Fibroblast of skin of left quadriceps (primary cell): Measurements from ENCODE around the gene XKR7.
"Not testable (repeated sequence)": the region's sequence is repeated elsewhere in the genome, so short reads cannot be mapped to it uniquely, and the experiment has no call there.

Experiments used
- DNase-seq, 2 experiments: peaks; one replicate each; pipeline ENCODE4 v3.0.0-alpha.2; 2013; ENCODE audit warnings: low read depth in 2 of 2

XKR7 gene

GRCh38 chr20:32012159-32012688 is 44.3 kb downstream of the XKR7 start:
- DNase-seq: no peak

DNA sequence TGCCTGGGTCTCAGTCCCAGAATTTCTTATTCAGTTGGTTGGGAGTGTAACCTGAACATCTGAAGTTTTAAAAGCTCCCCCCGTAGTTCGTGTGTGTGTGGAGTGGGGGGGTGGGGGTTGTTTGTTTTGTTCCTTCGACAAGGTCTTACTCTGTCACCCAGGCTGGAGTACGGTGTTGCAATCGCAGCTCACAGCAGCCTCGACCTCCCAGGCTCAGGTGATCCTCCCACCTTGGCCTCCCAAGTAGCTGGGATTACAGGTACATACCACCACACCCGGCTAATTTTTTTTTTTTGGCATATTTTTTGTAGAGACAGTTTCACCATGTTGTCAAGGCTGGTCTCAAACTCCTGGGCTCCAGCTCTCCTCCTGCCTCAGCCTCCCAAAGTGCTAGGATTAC is 45.4 kb downstream of the XKR7 start:
- DNase-seq: no peak

- no peak for DNase-seq
Measured at GRCh38 chr20:32017711-32018251, 49.8 kb downstream of the XKR7 start.

- no peak for DNase-seq
Measured at GRCh38 chr20:32018269-32019155, 50.6 kb downstream of the XKR7 start.

DNA sequence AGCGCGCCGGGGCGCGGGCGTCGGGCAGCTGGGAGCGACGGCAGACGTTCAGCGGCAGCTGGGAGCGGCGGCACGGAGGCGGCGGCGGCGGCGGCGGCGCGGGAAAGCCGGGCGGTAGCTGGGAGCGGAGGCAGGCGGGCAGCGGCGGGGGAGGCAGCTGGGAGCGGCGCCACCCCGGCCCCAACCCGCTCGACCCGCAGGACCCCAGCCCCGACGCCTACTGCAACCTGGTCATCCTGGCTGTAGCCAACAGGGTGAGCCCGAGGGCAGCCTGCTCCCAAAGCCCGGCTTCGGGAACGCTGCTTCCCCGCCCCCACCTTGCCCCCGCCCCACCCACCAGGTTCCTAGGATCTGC is 51.2 kb downstream of the XKR7 start:
- DNase-seq: no peak

DNA sequence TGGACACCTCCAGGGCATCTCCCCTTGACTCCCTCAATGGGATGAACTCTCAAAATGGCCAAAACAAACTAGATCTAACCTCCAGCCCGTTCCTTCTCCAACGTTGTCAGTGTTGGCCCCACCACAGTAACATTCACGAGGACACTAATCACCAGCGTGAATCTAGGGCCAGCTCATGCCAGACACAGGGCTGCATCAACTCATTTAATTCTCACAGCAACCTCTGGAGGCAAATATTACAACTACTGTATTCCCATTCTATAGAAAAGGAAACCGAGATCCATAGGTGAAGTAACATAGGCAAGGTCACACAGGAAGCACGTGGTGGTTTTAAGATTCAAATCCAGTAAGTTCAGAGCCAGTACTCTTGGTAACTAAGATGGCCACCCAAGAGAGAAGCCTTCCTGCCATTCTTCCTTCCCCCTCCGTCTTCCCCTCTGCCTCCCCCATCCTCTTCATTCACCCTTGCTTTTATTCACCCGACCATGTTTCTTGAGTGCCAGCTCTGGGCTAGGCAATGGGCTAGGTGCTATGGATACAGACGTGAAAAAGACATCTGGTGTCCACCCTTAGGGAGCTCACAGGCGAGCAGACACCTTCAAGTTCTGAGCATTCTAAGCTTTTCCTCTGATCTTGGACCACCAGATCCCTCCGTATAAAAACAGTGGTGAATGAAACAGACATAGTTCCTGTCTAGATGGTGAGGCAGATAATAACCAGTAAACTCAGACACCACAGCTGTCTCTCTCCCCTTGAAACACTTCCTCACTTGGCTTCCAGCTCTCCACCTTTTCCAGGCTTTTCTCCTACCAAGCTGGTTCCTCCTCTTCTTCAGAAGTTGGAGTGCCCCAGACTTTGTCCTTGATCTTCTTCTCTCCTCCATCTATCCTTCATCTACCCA is 51.9 kb downstream of the XKR7 start:
- no peak for DNase-seq

GRCh38 chr20:32021091-32021490 is 53.1 kb downstream of the XKR7 start:
- DNase-seq: no peak

DNA sequence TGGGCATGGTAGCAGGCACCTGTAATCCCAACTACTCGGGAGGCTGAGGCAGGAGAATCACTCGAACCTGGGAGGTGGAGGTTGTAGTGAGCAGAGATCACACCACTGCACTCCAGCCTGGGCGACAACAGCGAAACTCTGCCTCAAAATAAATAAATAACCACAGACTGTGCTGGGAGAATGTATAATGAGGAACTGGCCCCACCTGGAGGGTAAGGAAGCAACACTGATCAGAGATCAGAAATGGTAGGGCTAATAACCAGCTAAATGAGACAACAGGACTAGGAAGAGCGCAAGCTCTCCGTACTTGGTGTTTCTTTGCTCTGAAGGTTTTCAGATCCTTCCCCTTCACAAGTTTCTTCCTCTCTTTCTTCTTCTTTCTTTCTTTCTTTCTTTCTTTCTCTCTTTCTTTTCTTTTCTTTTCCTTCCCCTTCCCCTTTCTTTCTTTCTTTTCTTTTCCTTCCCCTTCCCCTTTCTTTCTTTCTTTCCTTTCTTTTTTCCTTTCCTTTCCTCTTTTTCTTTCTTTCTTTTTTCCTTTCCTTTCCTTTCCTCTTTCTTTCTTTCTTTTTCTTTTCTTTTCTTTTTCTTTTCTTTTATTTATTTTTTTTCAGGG is 56.8 kb downstream of the XKR7 start:
- no peak for DNase-seq

DNA sequence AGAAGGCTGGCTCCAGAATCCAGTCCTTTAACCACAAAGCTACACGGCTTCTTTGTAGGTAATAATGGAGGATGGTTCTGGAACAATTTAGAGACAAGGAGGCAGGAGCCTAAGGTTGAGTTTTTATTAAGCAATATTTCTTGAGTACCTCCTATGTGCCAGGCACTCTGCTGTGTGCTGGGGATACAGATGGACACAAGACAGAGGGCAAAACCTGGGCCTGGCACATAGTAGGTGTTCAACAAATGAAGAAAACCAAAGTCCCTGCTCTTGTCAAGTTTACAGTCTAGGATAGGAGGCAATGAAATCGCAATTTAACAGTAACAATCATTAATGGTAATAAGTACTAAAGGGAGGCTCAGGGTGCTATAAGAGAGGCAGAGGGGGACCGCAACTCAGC is 59.7 kb downstream of the XKR7 start:
- DNase-seq: no peak

DNA sequence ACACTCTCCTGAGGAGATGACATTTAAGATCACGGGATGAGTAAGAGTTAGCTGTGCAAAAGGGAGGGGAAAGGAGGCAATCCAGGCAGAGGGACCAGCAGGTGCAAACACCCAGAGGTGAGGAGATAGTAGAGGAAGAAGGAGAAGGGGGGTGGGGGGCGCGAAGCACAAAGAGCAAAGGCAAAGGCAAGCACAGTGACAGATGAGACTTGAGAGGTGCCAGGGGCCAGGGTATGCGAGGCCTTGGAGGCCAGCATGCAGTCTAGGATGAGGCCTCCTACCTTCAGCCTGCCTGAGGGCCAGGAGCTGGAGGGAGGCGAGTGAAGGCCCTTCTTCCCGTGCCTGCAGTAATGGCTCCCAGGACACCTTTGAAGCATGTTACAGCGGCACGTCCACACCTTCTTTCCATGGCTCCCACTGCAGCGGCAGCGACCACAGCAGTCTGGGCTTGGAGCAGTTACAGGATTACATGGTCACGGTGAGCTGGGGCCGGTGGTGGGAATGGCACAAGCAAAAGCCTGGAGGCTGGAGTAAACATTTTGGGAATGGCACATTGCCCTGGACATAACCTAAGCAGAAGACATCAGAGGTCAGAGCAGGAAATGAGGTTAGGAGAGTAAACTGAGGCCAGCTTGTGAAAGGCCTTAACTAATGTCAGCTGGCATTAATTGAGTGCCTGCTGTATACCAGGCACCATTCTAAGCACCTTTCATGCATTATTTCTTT is 60.9 kb downstream of the XKR7 start:
- no peak for DNase-seq

DNA sequence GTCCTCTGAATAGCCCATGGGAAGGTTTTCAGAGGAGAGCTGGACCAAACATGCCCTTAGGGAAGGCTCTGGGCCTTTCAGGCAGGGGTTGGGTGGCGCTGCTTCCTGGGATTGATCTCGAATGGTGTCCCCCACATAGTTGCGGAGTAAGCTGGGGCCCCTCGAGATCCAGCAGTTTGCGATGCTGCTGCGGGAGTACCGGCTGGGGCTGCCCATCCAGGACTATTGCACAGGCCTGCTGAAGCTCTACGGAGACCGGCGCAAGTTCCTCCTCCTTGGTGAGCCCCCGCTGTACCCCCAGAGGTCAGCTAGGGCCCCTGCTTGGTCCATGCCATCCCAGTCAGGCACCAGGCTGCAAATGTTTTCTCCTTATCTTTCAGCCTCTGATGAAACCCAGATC is 61.6 kb downstream of the XKR7 start:
- DNase-seq: no peak

- peak; percentile 42 to 47 for DNase-seq
Measured at GRCh38 chr20:32031007-32031958, 63.3 kb downstream of the XKR7 start.

- DNase-seq: no peak
Measured at GRCh38 chr20:32033316-32033715, 65.4 kb downstream of the XKR7 start.

- not testable (repeated sequence) for DNase-seq
Measured at GRCh38 chr20:32033721-32034120, 65.8 kb downstream of the XKR7 start.

GRCh38 chr20:32034581-32035425 is 66.9 kb downstream of the XKR7 start:
- DNase-seq: no peak

- DNase-seq: no peak
Measured at GRCh38 chr20:32035426-32035779, 67.5 kb downstream of the XKR7 start.

DNA sequence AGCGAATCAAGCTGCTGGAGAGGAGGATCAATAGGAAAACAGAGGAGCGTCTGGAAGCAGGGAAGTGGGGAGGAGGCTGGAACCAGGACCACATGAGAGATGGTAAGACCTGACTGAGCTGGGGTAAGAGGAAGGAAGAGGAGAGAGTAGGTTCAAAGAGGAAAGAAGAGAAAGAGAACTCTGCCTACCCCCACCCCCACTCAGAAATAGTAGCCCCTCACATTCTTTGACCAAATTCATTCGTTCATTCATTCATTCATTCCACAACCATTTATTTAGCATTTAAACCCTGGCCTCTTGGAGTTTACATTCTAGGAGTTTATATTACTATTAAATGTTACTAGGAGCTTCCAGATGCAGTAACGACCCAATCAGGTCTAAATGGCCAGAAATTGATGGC is 68.3 kb downstream of the XKR7 start:
- no peak for DNase-seq

- DNase-seq: peak; percentile 13 to 17
Measured at GRCh38 chr20:32036716-32037485, 69.0 kb downstream of the XKR7 start.
